Liver (tissue), 9 donors: ENCODE data around the gene THBD. TPM values are rescaled to one million over a fixed set of nuclear protein-coding genes. Genes with fewer than 3 reads are reported as not detected.

ENCODE experiments used
- DNase-seq: peaks from one replicate; pipeline ENCODE4 v3.0.0-alpha.2; 2017; ENCODE audit warnings: low spot score
- H3K27ac ChIP-seq, 2 donors: one replicate each; pipeline ENCODE4 v1.7.0; 2013; ENCODE audit warnings: inconsistent platforms in 2 of 2, low read length in 2 of 2, control low read depth in 1 of 2, low read depth in 1 of 2, mild to moderate bottlenecking in 1 of 2
- H3K27me3 ChIP-seq, 4 donors: one replicate each; pipeline versions ENCODE4 v1.6.1 to v1.7.0; 2013; ENCODE audit warnings: low read length in 3 of 4, inconsistent platforms in 1 of 4, mild to moderate bottlenecking in 1 of 4, moderate library complexity in 1 of 4; ENCODE audit not compliant: control insufficient read depth in 4 of 4, insufficient read depth in 4 of 4
- H3K36me3 ChIP-seq, 4 donors: one replicate each; pipeline versions ENCODE4 v1.6.1 to v1.7.0; 2013; ENCODE audit warnings: low read length in 3 of 4, mild to moderate bottlenecking in 3 of 4, low read depth in 1 of 4, moderate library complexity in 1 of 4; ENCODE audit not compliant: control insufficient read depth in 4 of 4, insufficient read depth in 3 of 4
- H3K4me1 ChIP-seq, 4 donors: one replicate each; pipeline versions ENCODE4 v1.6.1 to v1.7.0; 2013; ENCODE audit warnings: low read length in 3 of 4, mild to moderate bottlenecking in 3 of 4, moderate library complexity in 1 of 4; ENCODE audit not compliant: control insufficient read depth in 4 of 4, insufficient read depth in 4 of 4
- H3K4me3 ChIP-seq, 3 donors: one replicate each; pipeline versions ENCODE4 v1.6.1 to v1.7.0; 2013; ENCODE audit warnings: low read length in 3 of 3, control low read depth in 1 of 3, low read depth in 1 of 3, mild to moderate bottlenecking in 1 of 3
- H3K9ac ChIP-seq, 2 donors: one replicate each; pipeline ENCODE4 v1.7.0; 2013; ENCODE audit warnings: low read length in 2 of 2, mild to moderate bottlenecking in 2 of 2, moderate library complexity in 2 of 2, control low read depth in 1 of 2, low read depth in 1 of 2
- H3K9me3 ChIP-seq, 4 donors: one replicate each; pipeline versions ENCODE4 v1.6.1 to v1.7.0; 2013; ENCODE audit warnings: low read length in 3 of 4; ENCODE audit not compliant: control insufficient read depth in 4 of 4
- CTCF ChIP-seq: fragments of 150-350 bp; IDR thresholded peaks from 2 replicates; pipeline ENCODE4 v1.5.1; 2017; ENCODE audit warnings: improper control_type of control experiment, low read depth, low read length; ENCODE audit not compliant: missing input control
- EGR1 ChIP-seq, 2 donors: IDR thresholded peaks; 2 replicates each; pipeline ENCODE4 v1.6.1; 2016 to 2018; ENCODE audit warnings: antibody characterized with exemption in 2 of 2, low read depth in 2 of 2
- FOXA1 ChIP-seq: IDR thresholded peaks from 2 replicates; pipeline ENCODE4 v1.6.1; 2016; ENCODE audit warnings: antibody characterized with exemption
- FOXA2 ChIP-seq: IDR thresholded peaks from 2 replicates; pipeline ENCODE4 v1.6.1; 2016; ENCODE audit warnings: antibody characterized with exemption
- GABPA ChIP-seq, 2 donors: IDR thresholded peaks in 1 of 2; conservative IDR thresholded peaks in 1 of 2; 2 replicates each; pipeline ENCODE4 v1.6.1; 2016; ENCODE audit warnings: antibody characterized with exemption in 2 of 2, mild to moderate bottlenecking in 1 of 2, moderate library complexity in 1 of 2
- HNF4A ChIP-seq, 2 donors: conservative IDR thresholded peaks; 2 replicates each; pipeline ENCODE4 v1.6.1; 2016; ENCODE audit warnings: antibody characterized with exemption in 2 of 2, mild to moderate bottlenecking in 2 of 2
- HNF4G ChIP-seq: IDR thresholded peaks from 2 replicates; pipeline ENCODE4 v1.6.1; 2016; ENCODE audit warnings: antibody characterized with exemption
- JUND ChIP-seq, 2 donors: IDR thresholded peaks; 2 replicates each; pipeline ENCODE4 v1.6.1; 2016; ENCODE audit warnings: antibody characterized with exemption in 2 of 2
- MAX ChIP-seq: IDR thresholded peaks from 2 replicates; pipeline ENCODE4 v1.6.1; 2016; ENCODE audit warnings: antibody characterized with exemption
- NR2F2 ChIP-seq: IDR thresholded peaks from 2 replicates; pipeline ENCODE4 v1.6.1; 2016; ENCODE audit warnings: antibody characterized with exemption
- RAD21 ChIP-seq, 2 donors: IDR thresholded peaks; 2 replicates each; pipeline ENCODE4 v1.6.1; 2016; ENCODE audit warnings: antibody characterized with exemption in 2 of 2, mild to moderate bottlenecking in 2 of 2
- REST ChIP-seq: IDR thresholded peaks from 2 replicates; pipeline ENCODE4 v1.6.1; 2016; ENCODE audit warnings: antibody characterized with exemption, mild to moderate bottlenecking
- RXRA ChIP-seq, 2 donors: IDR thresholded peaks; 2 replicates each; pipeline ENCODE4 v1.6.1; 2017 to 2018; ENCODE audit warnings: antibody characterized with exemption in 2 of 2, mild to moderate bottlenecking in 1 of 2
- SP1 ChIP-seq: IDR thresholded peaks from 2 replicates; pipeline ENCODE4 v1.6.1; 2018; ENCODE audit warnings: antibody characterized with exemption, mild to moderate bottlenecking
- ZBTB33 ChIP-seq: IDR thresholded peaks from 2 replicates; pipeline ENCODE4 v1.6.1; 2016; ENCODE audit warnings: antibody characterized with exemption
- WGBS: extraction: QIAGEN DNeasy Blood & Tissue Kit; methylation state at CpG from one replicate; pipeline ENCODE4 v1.1.7; 2013; 5-methylcytosine and 5-hydroxymethylcytosine counted together
- polyA plus RNA-seq, 2 donors: library from polyadenylated mRNA; stranded (reverse) in 1 of 2; unstranded in 1 of 2; fragments of 200-250 nt in 1 of 2; fragments of >200 nt in 1 of 2; fragmentation: Nextera tagmentation in 1 of 2; extraction: Ambion mirVana in 1 of 2; gene quantifications; one replicate each; pipeline versions ENCODE4 v1.2.1 to v1.2.3, GENCODE V29; 2013 to 2015
- total RNA-seq, 2 donors: library from RNA; depleted of rRNA; stranded (reverse); fragments of >200 nt; gene quantifications; one replicate each; pipeline ENCODE4 v1.2.3, GENCODE V29; 2014
- donor health status: healthy.
- donor health status: healthy.
- donor health status: healthy.
- donor health status: healthy.
- donor health status: healthy.

Gene THBD
- total and polyA plus RNA-seq, 4 donors = 1.4 to 6.6 (median 3.1) TPM

- Histone ChIP-seq H3K9me3 (no peaks in the 10 kb centered on the region), H3K27me3 (peaks cover 0 to 12% (median 2%) of the 10 kb centered on the region in 4 donors), H3K36me3 (no peaks in the 10 kb centered on the region), H3K4me1 (peaks cover 4 to 33% (median 6%) of the 10 kb centered on the region in 4 donors), H3K27ac (peak overlapping the region; percentile 67 to 81), H3K9ac (peak overlapping the region in 1 of 2 donors; percentile 14), H3K4me3 (peak overlapping the region; percentile 3 to 50 (median 38))
- 2% methylated on average over 48 of the region's 48 CpGs for WGBS
- DNase-seq = peak; percentile 53
- TF ChIP-seq HNF4G = no peak
- no peak for TF ChIP-seq REST
- TF ChIP-seq CTCF = no peak
- no peak for TF ChIP-seq HNF4A (conservative IDR thresholded peaks at IDR 0.05)
- no peak for TF ChIP-seq SP1
- TF ChIP-seq JUND (IDR thresholded peaks at IDR 0.05) = no peak
- TF ChIP-seq FOXA1 = no peak
- no peak for TF ChIP-seq NR2F2
- TF ChIP-seq RXRA (IDR thresholded peaks at IDR 0.05) = no peak
- no peak for TF ChIP-seq RAD21 (IDR thresholded peaks at IDR 0.05)
- no peak for TF ChIP-seq GABPA (IDR thresholded peaks at IDR 0.05 in 1 of 2, conservative IDR thresholded peaks at IDR 0.05 in 1 of 2)
- TF ChIP-seq MAX = no peak
- TF ChIP-seq ZBTB33 = no peak
- TF ChIP-seq EGR1 (IDR thresholded peaks at IDR 0.05; ENCODE audit: low read depth in 2 of 2) = no peak
- TF ChIP-seq FOXA2 = no peak
Measured at GRCh38 chr20:23050076-23050838, 785 bp upstream of the THBD start.
